Activated effector memory CD4-positive, alpha-beta T cell treated with anti-CD3 and anti-CD28 coated beads, Interleukin-2, amount 50 U/mL, for 16 hours (primary cell): Measurements from ENCODE around the gene KLHDC4.
A peak's percentile ranks its signal among the peaks of the same experiment; 100 is the strongest.
"Not testable (repeated sequence)": the region's sequence is repeated elsewhere in the genome, so short reads cannot be mapped to it uniquely, and the experiment has no call there.

Experiments
- DNase-seq: peaks from one replicate; pipeline ENCODE4 v3.0.0-alpha.2; 2020

The KLHDC4 gene

DNA sequence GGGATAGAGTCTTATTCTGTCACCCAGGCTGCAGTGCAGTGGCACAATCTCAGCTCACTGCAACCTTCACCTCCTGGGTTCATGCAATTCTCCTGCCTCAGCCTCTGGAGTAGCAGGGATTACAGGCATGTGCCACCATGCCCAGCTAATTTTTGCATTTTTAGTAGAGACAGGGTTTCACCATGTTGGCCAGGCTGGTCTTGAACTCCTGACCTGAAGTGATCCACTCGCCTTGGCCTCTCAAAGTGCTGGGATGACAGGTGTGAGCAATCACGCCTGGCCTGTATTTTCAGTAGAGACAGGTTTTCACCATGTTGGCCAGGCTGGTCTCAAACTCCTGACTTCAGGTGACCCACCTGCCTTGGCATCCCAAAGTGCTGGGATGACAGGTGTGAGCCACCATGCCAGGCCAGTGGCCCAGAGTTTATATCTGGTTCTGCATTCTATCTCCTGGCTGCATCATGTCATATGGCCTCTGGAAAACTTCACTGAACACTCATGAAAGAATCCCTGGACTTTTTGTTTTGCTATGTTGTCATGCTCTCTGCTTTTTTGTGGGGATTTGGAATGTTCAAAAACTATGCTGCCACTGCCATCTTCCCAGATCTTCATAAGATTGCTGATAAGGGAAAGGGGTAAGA lies 21.8 kb upstream of the KLHDC4 start:
- not testable (repeated sequence) for DNase-seq

DNA sequence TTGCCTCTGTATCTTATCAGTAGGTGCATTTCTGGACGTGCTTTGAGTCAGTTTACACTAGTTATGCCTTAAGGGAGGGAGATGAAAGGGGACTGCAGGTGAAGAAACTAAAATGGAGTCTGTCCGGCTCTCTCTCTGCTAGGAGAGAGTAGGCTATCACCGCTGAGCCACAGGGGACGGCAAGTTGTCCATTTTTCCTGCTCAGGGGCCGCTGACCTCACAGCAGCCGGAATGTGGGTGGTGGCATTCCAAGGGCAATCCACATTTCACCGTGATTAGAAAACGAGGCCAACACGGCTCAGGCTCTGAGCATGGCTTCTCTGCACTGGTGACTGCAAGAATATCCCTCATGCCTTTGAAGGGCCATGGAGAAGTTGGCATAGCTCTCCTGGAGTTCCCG lies 19.0 kb upstream of the KLHDC4 start:
- no peak for DNase-seq

GRCh38 chr16:87782033-87782432 lies 16.2 kb upstream of the KLHDC4 start:
- DNase-seq, result no peak

GRCh38 chr16:87780385-87780989 lies 14.7 kb upstream of the KLHDC4 start:
- peak; percentile 81 for DNase-seq

DNA sequence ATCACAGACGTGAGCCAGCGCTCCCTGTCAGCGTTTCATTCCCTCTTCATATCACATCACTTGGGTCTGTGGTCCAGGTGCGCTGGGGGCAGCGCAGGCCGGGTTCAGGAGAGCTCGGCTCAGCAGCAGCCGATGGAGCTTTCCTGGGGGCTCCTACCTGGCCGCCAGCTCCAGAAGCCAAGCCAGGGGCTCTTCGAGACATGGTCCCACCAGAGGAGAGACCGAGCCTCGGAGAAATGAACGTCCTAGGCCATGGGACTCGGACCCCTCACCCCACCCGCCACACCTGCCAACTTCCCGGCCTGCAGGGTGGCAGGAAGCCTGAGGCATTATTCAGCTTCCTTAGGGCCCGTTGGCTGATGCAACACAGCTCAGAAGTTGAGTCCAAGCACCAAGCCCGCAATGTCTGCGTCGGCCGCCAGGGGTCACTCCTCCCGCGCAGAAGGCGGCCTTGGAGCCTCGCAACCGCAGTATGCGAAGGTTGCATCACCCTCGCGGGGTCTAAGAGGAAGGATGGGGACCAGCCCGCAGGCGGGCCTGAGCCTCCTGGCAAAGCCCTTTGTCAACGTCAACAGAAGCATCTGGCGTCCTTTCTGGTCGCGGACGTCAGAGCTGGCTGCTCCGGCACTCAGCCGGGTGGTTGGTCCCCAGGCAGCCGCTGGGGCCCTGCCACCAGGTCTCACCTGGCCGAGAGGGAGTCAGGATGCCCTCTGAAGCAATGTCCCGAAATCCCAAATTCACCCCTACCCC lies 13.2 kb upstream of the KLHDC4 start:
- DNase-seq, result peak; percentile 97

GRCh38 chr16:87778476-87778829 lies 12.7 kb upstream of the KLHDC4 start:
- no peak for DNase-seq

DNA sequence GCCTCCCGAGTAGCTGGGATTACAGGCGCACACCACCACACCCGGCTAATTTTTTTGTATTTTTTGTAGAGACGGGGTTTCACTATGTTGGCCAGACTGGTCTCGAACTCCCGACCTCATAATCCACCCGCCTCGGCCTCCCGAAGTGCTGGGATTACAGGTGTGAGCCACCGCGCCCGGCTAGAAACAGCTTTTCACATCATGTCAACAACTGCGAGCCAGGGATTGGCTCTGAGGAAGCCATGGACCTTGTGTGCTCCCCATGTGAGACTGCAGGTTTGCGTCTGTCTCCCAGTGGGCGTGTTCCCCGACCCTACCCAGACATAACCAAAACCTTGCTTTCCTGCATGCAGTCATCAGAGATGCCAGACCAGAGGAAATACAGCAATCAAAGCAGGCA lies 8.1 kb upstream of the KLHDC4 start:
- DNase-seq, result not testable (repeated sequence)

GRCh38 chr16:87767456-87767855 lies 1.7 kb upstream of the KLHDC4 start:
- not testable (repeated sequence) for DNase-seq

DNA sequence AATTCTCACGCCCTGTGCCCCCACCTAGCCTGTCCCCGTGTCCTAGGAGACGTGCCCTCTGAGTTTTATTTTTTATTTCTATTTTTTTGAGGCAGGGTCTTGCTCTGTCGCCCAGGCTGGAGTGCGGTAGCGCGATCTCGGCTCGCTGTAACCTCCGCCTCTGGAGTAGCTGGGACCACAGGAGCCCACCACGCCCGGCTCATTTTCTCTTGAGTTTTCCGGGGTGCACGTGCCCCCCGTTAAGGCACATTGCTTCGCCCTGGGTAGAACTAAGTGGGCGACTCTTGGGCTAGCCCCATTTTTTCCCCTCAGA lies 655 bp upstream of the KLHDC4 start:
- DNase-seq, result no peak

- peak; percentile 80 for DNase-seq
Measured at GRCh38 chr16:87765473-87765775, 362 bp downstream of the KLHDC4 start.

GRCh38 chr16:87764600-87765472 lies 950 bp downstream of the KLHDC4 start:
- DNase-seq, result peak; percentile 66

GRCh38 chr16:87762620-87763019 lies 3.2 kb downstream of the KLHDC4 start:
- no peak for DNase-seq

DNA sequence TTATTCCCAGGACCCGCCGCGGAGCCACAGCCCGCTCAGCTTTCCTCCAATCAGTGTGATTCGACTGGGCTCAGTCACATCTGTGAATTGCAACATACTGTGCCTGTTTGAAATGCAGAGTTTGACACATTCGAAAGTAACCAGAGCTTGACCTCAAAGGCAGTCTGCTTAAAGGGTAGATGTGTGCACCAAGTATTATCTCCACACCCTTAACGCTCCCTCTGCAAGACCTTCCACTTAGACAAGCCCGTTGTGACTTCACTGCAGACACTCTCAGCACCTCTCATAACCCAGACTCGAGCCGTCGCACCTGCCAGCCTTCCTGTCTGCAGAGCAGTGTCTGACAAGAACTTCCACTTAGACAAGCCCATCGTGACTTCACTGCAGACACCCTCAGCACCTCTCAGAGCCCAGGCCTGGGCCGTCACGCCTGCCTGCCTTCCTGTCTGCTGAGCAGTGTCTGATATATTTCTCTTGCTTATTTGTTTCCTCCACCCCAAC lies 3.7 kb downstream of the KLHDC4 start:
- DNase-seq, result no peak

GRCh38 chr16:87761060-87761459 lies 4.7 kb downstream of the KLHDC4 start:
- DNase-seq, result no peak

- no peak for DNase-seq
Measured at GRCh38 chr16:87757841-87758426, 7.9 kb downstream of the KLHDC4 start.

DNA sequence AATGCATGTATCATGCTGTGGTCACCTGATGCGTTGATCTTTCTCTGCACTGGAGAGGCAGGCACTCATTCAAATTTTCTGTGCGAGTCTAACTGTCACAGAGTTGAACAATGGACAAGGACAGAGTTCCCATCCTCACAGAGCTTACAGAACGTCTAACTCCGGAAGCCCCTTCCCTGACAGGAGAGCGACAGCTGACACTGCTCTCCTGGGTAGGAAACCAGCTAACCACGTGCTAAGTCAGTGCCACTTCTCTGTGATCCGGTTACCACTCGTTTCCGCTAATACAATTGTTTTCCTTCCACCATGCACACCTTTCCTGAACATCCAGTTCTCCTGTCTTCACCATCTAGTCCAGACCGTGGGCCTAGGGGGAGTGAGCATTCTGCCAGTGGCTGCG lies 11.3 kb downstream of the KLHDC4 start:
- no peak for DNase-seq

DNA sequence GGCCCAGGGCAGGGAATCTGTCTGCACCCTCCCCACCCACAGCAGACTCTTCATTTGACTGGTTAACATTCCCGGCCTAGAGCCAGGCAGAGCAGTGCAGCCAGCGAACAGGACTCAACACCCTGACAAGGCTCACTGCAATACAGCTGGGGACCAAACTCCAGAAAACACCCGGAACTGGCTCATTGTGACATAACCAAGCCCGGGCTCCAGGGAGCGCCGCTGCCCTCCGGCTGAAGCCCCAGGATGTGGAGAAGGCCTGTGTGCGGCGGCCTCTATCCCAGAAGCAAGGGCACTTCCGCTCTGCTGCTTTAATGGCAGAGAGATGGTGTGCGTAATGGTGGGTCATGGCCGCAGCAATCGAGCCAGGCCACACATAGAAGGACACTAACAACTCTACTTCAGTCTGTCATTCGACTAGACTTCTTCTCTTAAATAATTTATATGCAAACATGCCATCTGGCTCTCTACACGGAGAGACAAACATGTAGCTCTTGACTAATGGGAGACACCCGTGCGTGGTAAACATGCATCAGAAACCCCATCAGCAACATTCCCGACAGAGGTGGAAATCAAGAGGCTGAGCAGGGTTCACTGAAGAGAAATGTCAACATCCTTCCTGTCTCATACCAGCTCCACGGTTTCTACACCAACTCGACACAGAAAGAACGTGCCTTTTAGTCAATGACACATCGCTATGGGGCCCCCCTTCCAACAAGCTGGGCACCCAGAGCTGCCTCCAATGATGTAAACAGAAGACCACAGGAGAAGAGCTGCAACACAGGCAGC lies 18.0 kb downstream of the KLHDC4 start:
- DNase-seq, result no peak

- DNase-seq, result no peak
Measured at GRCh38 chr16:87746178-87746577, 19.6 kb downstream of the KLHDC4 start.

DNA sequence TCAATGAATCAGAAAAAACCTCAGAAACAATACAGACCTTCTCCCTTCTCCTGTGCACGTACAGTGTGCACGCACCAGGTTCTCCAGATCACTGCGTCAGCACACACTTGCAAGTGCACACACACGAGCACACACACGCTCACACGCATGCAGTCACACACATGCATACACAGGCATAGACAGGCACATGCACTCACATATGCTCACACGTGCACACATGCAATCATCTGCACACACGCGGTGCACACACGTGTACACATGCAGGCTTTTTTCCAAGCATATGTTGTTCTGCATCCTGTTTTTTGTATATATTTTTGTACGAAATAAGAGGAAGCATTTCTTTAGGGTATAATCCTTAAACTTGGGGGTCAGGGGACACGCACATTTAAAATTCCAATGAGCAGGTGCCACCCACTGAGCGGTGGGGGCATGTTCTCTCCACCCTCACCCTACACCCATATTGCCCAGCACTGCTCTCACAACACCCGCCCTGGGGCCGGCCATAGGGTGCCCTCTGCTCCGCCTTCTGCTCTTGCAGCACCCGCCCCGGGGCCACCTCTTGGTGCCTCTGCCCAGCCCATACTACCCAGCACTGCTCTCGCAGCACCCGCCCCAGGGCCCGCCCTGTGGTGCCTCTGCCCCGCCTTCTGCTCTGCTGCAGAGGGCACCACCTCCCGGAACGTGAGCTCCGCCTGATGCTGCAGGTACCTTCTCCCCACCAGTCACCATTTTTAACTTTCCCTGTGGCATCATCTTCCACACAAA lies 20.9 kb downstream of the KLHDC4 start:
- no peak for DNase-seq

DNA sequence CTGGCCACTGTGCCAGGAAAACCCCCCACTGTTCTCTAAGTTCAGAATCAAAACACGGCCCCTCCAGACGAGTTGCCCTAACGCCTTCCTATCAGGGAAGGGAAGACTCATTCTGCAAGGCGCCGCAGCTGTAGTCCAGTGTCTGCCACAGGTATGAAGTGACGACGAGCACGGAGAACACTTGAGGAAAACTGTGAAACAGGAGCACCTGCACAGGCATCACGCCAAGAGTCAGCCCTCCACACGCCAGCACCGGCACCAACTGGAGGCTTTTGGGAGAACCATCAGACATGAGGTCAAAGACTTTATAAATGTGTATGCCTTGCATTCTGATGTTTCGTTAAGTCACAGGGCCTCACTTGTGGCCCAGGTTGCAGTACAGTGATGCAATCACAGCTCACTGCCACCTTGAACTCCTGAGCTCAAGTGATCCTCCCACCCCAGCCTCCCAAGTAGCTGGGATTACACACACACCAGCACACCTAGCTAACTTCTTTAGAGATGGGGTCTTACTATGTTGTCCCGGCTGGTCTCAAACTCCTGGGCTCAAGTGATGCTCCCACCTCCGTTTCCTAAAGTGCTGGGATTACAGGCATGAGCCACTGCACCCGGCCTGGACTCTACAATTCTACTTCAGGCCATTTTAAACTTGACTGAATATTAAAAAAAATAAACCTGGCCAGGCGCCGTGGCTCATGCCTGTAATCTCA lies 22.9 kb downstream of the KLHDC4 start:
- no peak for DNase-seq
